Thyroid gland (tissue), 4 donors: ENCODE measurements around the gene SS18L1. TPM values are rescaled to one million over a fixed set of nuclear protein-coding genes. Genes with fewer than 3 reads are reported as not detected.

Experiments
- DNase-seq, 2 donors: peaks; one replicate each; pipeline ENCODE4 v3.0.0-alpha.2; 2019
- H3K27ac ChIP-seq, 3 donors: fragments of 200-600 bp; sonication (generic); 1 replicate in 2 of 3; 2 replicates in 1 of 3; pipeline ENCODE4 v1.5.1; 2016 to 2019; ENCODE audit warnings: mild to moderate bottlenecking in 1 of 3, moderate library complexity in 1 of 3
- H3K27me3 ChIP-seq: fragments of 200-600 bp; sonication (generic); one replicate; pipeline ENCODE4 v1.5.1; 2019
- H3K36me3 ChIP-seq, 2 donors: fragments of 200-600 bp; sonication (generic); one replicate each; pipeline ENCODE4 v1.5.1; 2016 to 2019
- H3K4me1 ChIP-seq, 2 donors: fragments of 200-600 bp; sonication (generic); one replicate each; pipeline ENCODE4 v1.5.1; 2017 to 2019
- H3K4me3 ChIP-seq, 3 donors: fragments of 200-600 bp; sonication (generic); replicated peaks in 1 of 3; 1 replicate in 2 of 3; 2 replicates in 1 of 3; pipeline ENCODE4 v1.5.1; 2016; ENCODE audit warnings: mild to moderate bottlenecking in 1 of 3
- H3K9me3 ChIP-seq: fragments of 200-600 bp; sonication (generic); one replicate; pipeline ENCODE4 v1.5.1; 2017
- POLR2A ChIP-seq, 2 donors: fragments of 450-650 bp; IDR thresholded peaks; one replicate each; pipeline ENCODE4 v1.6.1; 2017; ENCODE audit warnings: antibody characterized with exemption in 2 of 2, mild to moderate bottlenecking in 2 of 2, moderate library complexity in 1 of 2
- WGBS, 2 donors: methylation state at CpG; one replicate each; pipeline ENCODE4 v1.1.5; 2017; 5-methylcytosine and 5-hydroxymethylcytosine counted together
- intact Hi-C: fragments of 100-400 bp; cut with DNase I; formaldehyde crosslinking; loops from one replicate; pipeline ENCODE4 v1.15.1; 2023
- total RNA-seq, 4 donors: library from RNA; depleted of rRNA; stranded (reverse); fragments of >200 nt; gene quantifications; one replicate each; pipeline ENCODE4 v1.2.3, GENCODE V29; 2016
- TF ChIP-seq, protein P1 (sequence below), 6 experiments: fragments of 200-600 bp in 3 of 6; fragments of 450-650 bp in 3 of 6; sonication (generic) in 3 of 6; IDR thresholded peaks; one replicate each; pipeline ENCODE4 v1.5.1; 2016 to 2019; ENCODE audit warnings: antibody characterized with exemption in 6 of 6, mild to moderate bottlenecking in 2 of 6, inconsistent platforms in 1 of 6, moderate library complexity in 1 of 6

The SS18L1 gene
- total RNA-seq, 4 donors from 2014 or later, result 12.2 to 22.0 (median 15.2) TPM

GRCh38 chr20:62103508-62104233 is 39.9 kb upstream of the SS18L1 start:
- no peak for DNase-seq
- 60 to 76% methylated on average over 16 to 19 of the region's 21 CpGs for whole genome bisulfite sequencing, 2 donors
- H3K36me3 ChIP-seq, result no peaks in the 10 kb centered on the region
- no peaks in the 10 kb centered on the region for H3K4me1 ChIP-seq
- H3K27ac ChIP-seq, result no peak overlapping the region
- no peaks in the 10 kb centered on the region for H3K9me3 ChIP-seq
- intact Hi-C loops, result no loop called here
- H3K27me3 ChIP-seq, result no peaks in the 10 kb centered on the region
- H3K4me3 ChIP-seq, result no peak overlapping the region
- TF ChIP-seq, protein P1, sequence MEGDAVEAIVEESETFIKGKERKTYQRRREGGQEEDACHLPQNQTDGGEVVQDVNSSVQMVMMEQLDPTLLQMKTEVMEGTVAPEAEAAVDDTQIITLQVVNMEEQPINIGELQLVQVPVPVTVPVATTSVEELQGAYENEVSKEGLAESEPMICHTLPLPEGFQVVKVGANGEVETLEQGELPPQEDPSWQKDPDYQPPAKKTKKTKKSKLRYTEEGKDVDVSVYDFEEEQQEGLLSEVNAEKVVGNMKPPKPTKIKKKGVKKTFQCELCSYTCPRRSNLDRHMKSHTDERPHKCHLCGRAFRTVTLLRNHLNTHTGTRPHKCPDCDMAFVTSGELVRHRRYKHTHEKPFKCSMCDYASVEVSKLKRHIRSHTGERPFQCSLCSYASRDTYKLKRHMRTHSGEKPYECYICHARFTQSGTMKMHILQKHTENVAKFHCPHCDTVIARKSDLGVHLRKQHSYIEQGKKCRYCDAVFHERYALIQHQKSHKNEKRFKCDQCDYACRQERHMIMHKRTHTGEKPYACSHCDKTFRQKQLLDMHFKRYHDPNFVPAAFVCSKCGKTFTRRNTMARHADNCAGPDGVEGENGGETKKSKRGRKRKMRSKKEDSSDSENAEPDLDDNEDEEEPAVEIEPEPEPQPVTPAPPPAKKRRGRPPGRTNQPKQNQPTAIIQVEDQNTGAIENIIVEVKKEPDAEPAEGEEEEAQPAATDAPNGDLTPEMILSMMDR (IDR thresholded peaks at IDR 0.05), result no peak
- TF ChIP-seq POLR2A (IDR thresholded peaks at IDR 0.05), result no peak

- no peak overlapping the region for H3K27ac ChIP-seq
- H3K36me3 ChIP-seq, result no peaks in the 10 kb centered on the region
- no peaks in the 10 kb centered on the region for H3K27me3 ChIP-seq
- no peaks in the 10 kb centered on the region for H3K4me1 ChIP-seq
- no peaks in the 10 kb centered on the region for H3K9me3 ChIP-seq
- intact Hi-C loops, result no loop called here
- TF ChIP-seq, protein P1 (IDR thresholded peaks at IDR 0.05), result no peak
- no peak for TF ChIP-seq POLR2A (IDR thresholded peaks at IDR 0.05)
- WGBS, 2 donors, result 46 to 47% methylated on average over 10 to 12 of the region's 15 CpGs
- no peak for DNase-seq
- no peak overlapping the region for H3K4me3 ChIP-seq
Observed at GRCh38 chr20:62104234-62104789, 39.3 kb upstream of the SS18L1 start.

DNA sequence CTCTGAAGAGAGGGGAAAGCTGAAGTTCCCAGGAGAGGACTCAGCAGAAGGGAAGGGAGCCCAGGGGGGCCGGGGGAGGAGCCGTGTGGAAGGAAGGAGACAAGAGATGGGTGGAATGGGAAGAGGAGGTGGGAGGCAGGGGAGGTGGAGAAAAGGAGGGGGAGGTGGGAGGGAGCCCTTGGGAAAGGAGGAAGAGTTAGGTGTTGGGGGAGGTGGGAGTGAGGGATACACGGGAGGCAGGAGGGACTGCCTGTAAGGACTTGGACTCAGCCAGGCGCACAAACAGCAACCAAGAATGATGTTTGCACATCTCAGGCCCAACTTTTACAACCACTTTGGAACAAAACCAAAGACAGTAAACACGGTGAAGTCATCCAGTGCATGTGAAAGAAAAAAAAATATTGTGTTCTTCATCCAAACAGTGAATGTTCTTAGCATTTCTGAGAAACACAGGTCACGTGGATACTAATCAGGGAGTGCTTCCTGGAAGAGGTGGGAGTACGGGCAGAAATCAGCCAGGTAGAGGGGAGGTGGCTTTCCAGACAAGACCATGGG is 38.7 kb upstream of the SS18L1 start:
- intact Hi-C loops, result no loop called here
- Histone ChIP-seq H3K4me1 (no peaks in the 10 kb centered on the region), H3K36me3 (no peaks in the 10 kb centered on the region), H3K9me3 (no peaks in the 10 kb centered on the region), H3K27ac (no peak overlapping the region), H3K4me3 (no peak overlapping the region), H3K27me3 (no peaks in the 10 kb centered on the region)
- TF ChIP-seq, protein P1 (IDR thresholded peaks at IDR 0.05), result no peak
- TF ChIP-seq POLR2A (IDR thresholded peaks at IDR 0.05), result no peak
- 44 to 45% methylated on average over 7 of the region's 7 CpGs for WGBS, 2 donors
- no peak for DNase-seq

DNA sequence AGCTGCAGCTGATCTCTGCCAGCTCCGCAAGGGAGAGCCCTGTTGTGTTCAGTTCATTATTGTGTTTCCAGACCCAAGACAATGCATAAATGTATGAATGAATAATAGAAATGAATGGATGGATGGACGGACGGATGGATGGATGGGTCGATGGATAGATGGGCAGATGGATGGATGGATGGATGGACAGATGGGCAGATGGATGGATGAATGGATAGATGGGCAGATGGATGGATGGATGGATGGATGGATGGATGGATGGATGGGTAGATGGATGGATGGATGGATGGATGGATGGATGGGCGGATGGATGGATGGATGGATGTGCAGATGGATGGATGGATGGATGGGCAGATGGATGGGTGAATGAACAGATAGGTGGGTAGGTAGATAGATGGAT is 38.0 kb upstream of the SS18L1 start:
- DNase-seq, result no peak
- Histone ChIP-seq H3K4me1 (no peaks in the 10 kb centered on the region), H3K4me3 (no peak overlapping the region), H3K9me3 (no peaks in the 10 kb centered on the region), H3K27me3 (no peaks in the 10 kb centered on the region), H3K27ac (no peak overlapping the region), H3K36me3 (no peaks in the 10 kb centered on the region)
- intact Hi-C loops, result no loop called here
- TF ChIP-seq POLR2A (IDR thresholded peaks at IDR 0.05), result no peak
- TF ChIP-seq, protein P1 (IDR thresholded peaks at IDR 0.05), result no peak
- 88% methylated on average over 5 of the region's 5 CpGs for WGBS, 2 donors

DNA sequence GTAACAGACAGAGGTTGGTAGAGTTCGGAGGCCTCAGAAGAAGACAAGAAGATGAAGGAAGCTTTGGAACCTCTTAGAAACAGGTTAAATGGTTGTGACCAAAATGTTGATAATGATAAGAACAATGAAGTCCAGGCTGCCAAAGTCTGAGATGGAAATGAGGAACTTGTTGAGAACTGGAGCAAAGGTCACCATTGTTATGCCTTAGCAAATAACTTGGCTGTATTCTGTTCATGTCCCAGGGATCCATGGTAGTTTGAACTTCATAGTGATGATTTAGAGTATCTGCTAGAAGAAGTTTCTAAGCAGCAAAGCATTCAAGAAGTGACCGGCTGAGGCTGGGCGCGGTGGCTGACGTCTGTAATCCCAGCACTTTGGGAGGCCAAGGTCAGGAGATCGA is 32.4 kb upstream of the SS18L1 start:
- TF ChIP-seq, protein P1 (IDR thresholded peaks at IDR 0.05), result no peak
- no peak for TF ChIP-seq POLR2A (IDR thresholded peaks at IDR 0.05)
- Histone ChIP-seq H3K27ac (no peak overlapping the region), H3K4me3 (no peak overlapping the region), H3K9me3 (no peaks in the 10 kb centered on the region), H3K4me1 (no peaks in the 10 kb centered on the region), H3K27me3 (no peaks in the 10 kb centered on the region), H3K36me3 (no peaks in the 10 kb centered on the region)
- WGBS, 2 donors, result 94 to 98% methylated on average over 6 of the region's 6 CpGs
- DNase-seq, result no peak
- intact Hi-C loops, result no loop called here
